Naive thymus-derived CD4-positive, alpha-beta T cell (primary cell): Measurements from ENCODE around the gene SRPRB. TPM values are rescaled to one million over a fixed set of nuclear protein-coding genes. Genes with fewer than 3 reads are reported as not detected.
"Not testable (repeated sequence)": the region's sequence is repeated elsewhere in the genome, so short reads cannot be mapped to it uniquely, and the experiment has no call there.

Experiments used
- ATAC-seq: fragments of 150-1000 bp; cut with Tn5 transposase; 2 replicates; pipeline ENCODE4 v1.10.0; 2021; ENCODE audit warnings: mild to moderate bottlenecking, moderate library complexity
- CTCF ChIA-PET: fragments of 350-600 bp; sonication (Branson Sonifier 250); formaldehyde crosslinking; loops from one replicate; lab custom pipeline; 2021; ENCODE audit warnings: antibody characterized with exemption; lab: Charles Lee
- POLR2A ChIA-PET: fragments of 350-600 bp; sonication (Branson Sonifier 250); formaldehyde crosslinking; loops from one replicate; lab custom pipeline; 2021; ENCODE audit warnings: antibody characterized with exemption, inconsistent platforms; lab: Charles Lee
- DNase-seq, 9 donors: peaks; one replicate each; pipeline versions ENCODE4 v3.0.0 to v3.0.0-alpha.2; 2020 to 2022; ENCODE audit warnings: mixed read lengths in 1 of 9
- H3K27ac ChIP-seq: one replicate; pipeline ENCODE4 v1.7.0; 2013; ENCODE audit warnings: mild to moderate bottlenecking, low read depth, low read length, moderate library complexity
- H3K27me3 ChIP-seq, 2 donors: one replicate each; pipeline ENCODE4 v1.7.0; 2013; ENCODE audit warnings: low read length in 2 of 2, mild to moderate bottlenecking in 2 of 2, moderate library complexity in 2 of 2; ENCODE audit not compliant: control insufficient read depth in 2 of 2, insufficient read depth in 2 of 2
- H3K36me3 ChIP-seq, 3 experiments: 1 replicate in 2 of 3; 2 replicates in 1 of 3; pipeline ENCODE4 v1.7.0; 2013; ENCODE audit warnings: low read length in 3 of 3, mild to moderate bottlenecking in 3 of 3, moderate library complexity in 1 of 3; ENCODE audit not compliant: insufficient read depth in 3 of 3, control insufficient read depth in 2 of 3
- H3K4me1 ChIP-seq, 2 donors: one replicate each; pipeline ENCODE4 v1.7.0; 2013; ENCODE audit warnings: low read length in 2 of 2, mild to moderate bottlenecking in 2 of 2, moderate library complexity in 1 of 2; ENCODE audit not compliant: control insufficient read depth in 2 of 2, insufficient read depth in 2 of 2
- H3K4me3 ChIP-seq: 2 replicates; pipeline ENCODE4 v1.7.0; 2013; ENCODE audit warnings: mild to moderate bottlenecking, low read length
- H3K9me3 ChIP-seq, 3 experiments: 1 replicate in 2 of 3; 2 replicates in 1 of 3; pipeline ENCODE4 v1.7.0; 2013; ENCODE audit warnings: low read length in 3 of 3; ENCODE audit not compliant: control insufficient read depth in 2 of 3
- H3K27ac Mint-ChIP-seq, 9 donors: one replicate each; pipeline ENCODE4 v1.8.0; 2020 to 2022; ENCODE audit warnings: mixed read lengths in 9 of 9, mild to moderate bottlenecking in 8 of 9, moderate library complexity in 5 of 9, inconsistent platforms in 2 of 9
- H3K27me3 Mint-ChIP-seq, 5 donors: one replicate each; pipeline ENCODE4 v1.8.0; 2021 to 2022; ENCODE audit warnings: mixed read lengths in 5 of 5, mild to moderate bottlenecking in 1 of 5
- H3K36me3 Mint-ChIP-seq, 5 donors: one replicate each; pipeline ENCODE4 v1.8.0; 2020 to 2022; ENCODE audit warnings: mixed read lengths in 5 of 5, mild to moderate bottlenecking in 3 of 5, inconsistent platforms in 1 of 5
- H3K4me1 Mint-ChIP-seq, 7 donors: one replicate each; pipeline ENCODE4 v1.8.0; 2020 to 2022; ENCODE audit warnings: mixed read lengths in 7 of 7, mild to moderate bottlenecking in 3 of 7, inconsistent platforms in 1 of 7
- H3K4me3 Mint-ChIP-seq, 10 donors: one replicate each; pipeline ENCODE4 v1.8.0; 2020 to 2022; ENCODE audit warnings: mild to moderate bottlenecking in 10 of 10, mixed read lengths in 10 of 10, moderate library complexity in 6 of 10, inconsistent platforms in 2 of 10
- H3K9me3 Mint-ChIP-seq, 11 donors: one replicate each; pipeline ENCODE4 v1.8.0; 2020 to 2022; ENCODE audit warnings: mixed read lengths in 11 of 11, mild to moderate bottlenecking in 4 of 11, inconsistent platforms in 1 of 11, moderate library complexity in 1 of 11
- intact Hi-C, 2 donors: fragments of 100-400 bp; cut with micrococcal nuclease; formaldehyde crosslinking; loops; one replicate each; pipeline ENCODE4 v1.15.1; 2023
- polyA plus RNA-seq, 2 donors: library from polyadenylated mRNA; unstranded; fragments of 300-500 nt; fragmentation: Illumina TruSeq; gene quantifications; one replicate each; pipeline ENCODE4 v1.2.3, GENCODE V29; 2021
- total RNA-seq, 6 experiments: library from RNA in 5 of 6; stranded (reverse) in 5 of 6; gene quantifications; 1 replicate in 5 of 6; 2 replicates in 1 of 6; pipeline ENCODE4 v1.2.3 and lab custom pipeline; 2021 to 2026

SRPRB gene
- total and polyA plus RNA-seq, 7 experiments from 2014 or later = 27.4 to 63.3 (median 37.4) TPM

- Mint-ChIP-seq H3K36me3 (no peaks in the 10 kb centered on the region), H3K9me3 (peaks cover 0 to 4% (median 0%) of the 10 kb centered on the region in 11 donors), H3K27ac (no peak overlapping the region), H3K4me3 (no peak overlapping the region), H3K4me1 (no peaks in the 10 kb centered on the region), H3K27me3 (peaks cover 27 to 43% (median 39%) of the 10 kb centered on the region in 5 donors)
- no peak for DNase-seq
- H3K4me3 ChIP-seq = no peak overlapping the region
- CTCF ChIA-PET = no interaction called here
- POLR2A ChIA-PET = interaction anchor here (0.5 kb wide), 1 partner anchor 439 kb away, joined by 4 read pairs; no protein-coding TSS in a partner anchor
- no peaks in the 10 kb centered on the region for H3K36me3 ChIP-seq
- no peaks in the 10 kb centered on the region for H3K27me3 ChIP-seq
- intact Hi-C loops = no loop called here
- ATAC-seq = no peak
- no peak overlapping the region for H3K27ac ChIP-seq
- no peaks in the 10 kb centered on the region for H3K4me1 ChIP-seq
- H3K9me3 ChIP-seq = no peaks in the 10 kb centered on the region
These were observed 27.6 kb upstream of the SRPRB start for GRCh38 chr3:133777807-133778568.

- no peak for ATAC-seq
These were observed 25.9 kb upstream of the SRPRB start for GRCh38 chr3:133779626-133780203.

GRCh38 chr3:133780756-133781155 is 24.9 kb upstream of the SRPRB start:
- H3K9me3 ChIP-seq, H3K4me1 ChIP-seq, H3K4me1 Mint-ChIP-seq, H3K36me3 Mint-ChIP-seq, H3K27ac ChIP-seq, CTCF ChIA-PET, intact Hi-C loops, ATAC-seq, H3K4me3 ChIP-seq, H3K27me3 ChIP-seq, DNase-seq, H3K27ac Mint-ChIP-seq, H3K36me3 ChIP-seq, POLR2A ChIA-PET, H3K4me3 Mint-ChIP-seq, H3K9me3 Mint-ChIP-seq: not testable (repeated sequence)
- H3K27me3 Mint-ChIP-seq = peaks cover 26 to 35% (median 29%) of the 10 kb centered on the region in 5 donors

More at GRCh38 chr3:133779626-133780203, 25.9 kb upstream of the SRPRB start:
- Histone ChIP-seq H3K9me3 (no peaks in the 10 kb centered on the region), H3K27ac (no peak overlapping the region), H3K36me3 (no peaks in the 10 kb centered on the region), H3K27me3 (no peaks in the 10 kb centered on the region), H3K4me1 (no peaks in the 10 kb centered on the region), H3K4me3 (no peak overlapping the region)
- POLR2A ChIA-PET = no interaction called here
- H3K27me3 Mint-ChIP-seq = peaks cover 26 to 40% (median 36%) of the 10 kb centered on the region in 5 donors
- no peak overlapping the region for H3K27ac Mint-ChIP-seq
- no peaks in the 10 kb centered on the region for H3K4me1 Mint-ChIP-seq
- intact Hi-C loops = no loop called here
- H3K36me3 Mint-ChIP-seq = no peaks in the 10 kb centered on the region
- no peak for DNase-seq
- no peak overlapping the region for H3K4me3 Mint-ChIP-seq
- CTCF ChIA-PET = no interaction called here
- peaks cover 0 to 6% (median 0%) of the 10 kb centered on the region in 11 donors for H3K9me3 Mint-ChIP-seq

- Histone ChIP-seq H3K36me3 (no peaks in the 10 kb centered on the region), H3K27me3 (no peaks in the 10 kb centered on the region), H3K27ac (no peak overlapping the region), H3K9me3 (no peaks in the 10 kb centered on the region), H3K4me1 (no peaks in the 10 kb centered on the region), H3K4me3 (no peak overlapping the region)
- CTCF ChIA-PET = no interaction called here
- DNase-seq = no peak
- Mint-ChIP-seq H3K4me3 (no peak overlapping the region), H3K9me3 (peaks cover 0 to 6% (median 0%) of the 10 kb centered on the region in 11 donors), H3K36me3 (no peaks in the 10 kb centered on the region), H3K27me3 (peaks cover 26 to 31% (median 29%) of the 10 kb centered on the region in 5 donors), H3K4me1 (no peaks in the 10 kb centered on the region), H3K27ac (no peak overlapping the region)
- POLR2A ChIA-PET = no interaction called here
- intact Hi-C loops = no loop called here
- no peak for ATAC-seq
These were observed 24.0 kb upstream of the SRPRB start for GRCh38 chr3:133781570-133781969.

- peaks cover 26 to 30% (median 28%) of the 10 kb centered on the region in 5 donors for H3K27me3 Mint-ChIP-seq
- POLR2A ChIA-PET = interaction anchor here (0.5 kb wide), 1 partner anchor 47 kb away, joined by 3 read pairs; no protein-coding TSS in a partner anchor
- no peaks in the 10 kb centered on the region for H3K4me1 Mint-ChIP-seq
These were observed 23.2 kb upstream of the SRPRB start for GRCh38 chr3:133782454-133782853.

GRCh38 chr3:133783762-133784161 is 21.9 kb upstream of the SRPRB start:
- Histone ChIP-seq H3K4me1 (no peaks in the 10 kb centered on the region), H3K36me3 (no peaks in the 10 kb centered on the region), H3K27ac (no peak overlapping the region), H3K4me3 (no peak overlapping the region), H3K9me3 (no peaks in the 10 kb centered on the region), H3K27me3 (no peaks in the 10 kb centered on the region)
- ChIA-PET CTCF (no interaction called here), POLR2A (no interaction called here)
- DNase-seq (no peak), ATAC-seq (no peak)
- Mint-ChIP-seq H3K4me3 (no peak overlapping the region), H3K4me1 (no peaks in the 10 kb centered on the region), H3K9me3 (peaks cover 0 to 6% (median 0%) of the 10 kb centered on the region in 11 donors), H3K27me3 (peaks cover 23 to 32% (median 26%) of the 10 kb centered on the region in 5 donors), H3K27ac (no peak overlapping the region), H3K36me3 (no peaks in the 10 kb centered on the region)
- intact Hi-C loops = no loop called here

More at GRCh38 chr3:133782454-133782853, 23.2 kb upstream of the SRPRB start:
- Histone ChIP-seq H3K27me3 (no peaks in the 10 kb centered on the region), H3K36me3 (no peaks in the 10 kb centered on the region), H3K27ac (no peak overlapping the region), H3K4me1 (no peaks in the 10 kb centered on the region), H3K4me3 (no peak overlapping the region), H3K9me3 (no peaks in the 10 kb centered on the region)
- Mint-ChIP-seq H3K36me3 (no peaks in the 10 kb centered on the region), H3K9me3 (peaks cover 0 to 6% (median 0%) of the 10 kb centered on the region in 11 donors), H3K27ac (no peak overlapping the region), H3K4me3 (no peak overlapping the region)
- ATAC-seq = no peak
- CTCF ChIA-PET = no interaction called here
- DNase-seq = no peak
- intact Hi-C loops = no loop called here
